IPS-18a (cell line): ENCODE data around the gene USP30.
A peak's percentile ranks its signal among the peaks of the same experiment; 100 is the strongest.

Experiments
- H3K27ac ChIP-seq: one replicate; pipeline ENCODE4 v1.5.1; 2013; ENCODE audit warnings: low read length
- H3K27me3 ChIP-seq: one replicate; pipeline ENCODE4 v1.6.1; 2013; ENCODE audit warnings: mild to moderate bottlenecking, low read length; ENCODE audit not compliant: control insufficient read depth, insufficient read depth
- H3K36me3 ChIP-seq: one replicate; pipeline ENCODE4 v1.6.1; 2013; ENCODE audit warnings: low read depth, low read length; ENCODE audit not compliant: control insufficient read depth
- H3K4me1 ChIP-seq: one replicate; pipeline ENCODE4 v1.6.1; 2013; ENCODE audit warnings: low read depth, low read length; ENCODE audit not compliant: control insufficient read depth
- H3K4me3 ChIP-seq: one replicate; pipeline ENCODE4 v1.5.1; 2013; ENCODE audit warnings: low read length
- H3K9ac ChIP-seq: one replicate; pipeline ENCODE4 v1.6.1; 2013; ENCODE audit warnings: mild to moderate bottlenecking, low read length, moderate library complexity
- H3K9me3 ChIP-seq: one replicate; pipeline ENCODE4 v1.6.1; 2013; ENCODE audit warnings: low read depth, low read length; ENCODE audit not compliant: control insufficient read depth

The USP30 gene

DNA sequence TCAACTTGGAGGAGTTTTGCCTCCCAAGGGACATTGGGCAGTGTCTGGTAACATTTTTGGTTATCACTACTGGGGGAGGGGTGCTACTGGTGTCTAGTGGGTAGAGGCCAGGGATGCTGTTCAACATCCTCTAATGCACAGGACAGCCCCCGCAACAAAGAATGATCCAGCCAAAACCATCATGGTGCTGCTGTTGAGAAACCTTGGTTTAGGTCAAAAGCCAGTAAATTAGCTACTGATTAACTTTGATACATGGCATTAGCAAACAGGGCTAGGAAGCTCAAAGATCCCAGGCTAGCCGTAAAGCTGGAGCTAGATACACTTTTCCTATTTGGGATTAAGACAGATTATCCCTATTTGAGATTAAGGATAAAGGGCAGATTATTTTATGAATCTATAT lies 32.0 kb downstream of the USP30 start:
- Histone ChIP-seq H3K4me1 (no peaks in the 10 kb centered on the region), H3K27ac (no peak overlapping the region), H3K9ac (no peak overlapping the region), H3K4me3 (no peak overlapping the region), H3K9me3 (no peaks in the 10 kb centered on the region), H3K36me3 (peaks cover 11% of the 10 kb centered on the region), H3K27me3 (no peaks in the 10 kb centered on the region)

DNA sequence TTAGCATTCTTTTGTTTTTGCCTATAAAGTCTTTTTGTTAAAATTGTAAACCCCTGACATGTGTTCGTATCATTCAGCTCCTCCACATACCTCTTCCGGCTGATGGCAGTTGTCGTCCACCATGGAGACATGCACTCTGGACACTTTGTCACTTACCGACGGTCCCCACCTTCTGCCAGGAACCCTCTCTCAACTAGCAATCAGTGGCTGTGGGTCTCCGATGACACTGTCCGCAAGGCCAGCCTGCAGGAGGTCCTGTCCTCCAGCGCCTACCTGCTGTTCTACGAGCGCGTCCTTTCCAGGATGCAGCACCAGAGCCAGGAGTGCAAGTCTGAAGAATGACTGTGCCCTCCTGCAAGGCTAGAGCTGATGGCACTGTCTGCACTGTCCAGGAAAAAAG lies 33.2 kb downstream of the USP30 start:
- Histone ChIP-seq H3K36me3 (peaks cover 11% of the 10 kb centered on the region), H3K4me3 (no peak overlapping the region), H3K9ac (no peak overlapping the region), H3K27me3 (no peaks in the 10 kb centered on the region), H3K27ac (no peak overlapping the region), H3K9me3 (no peaks in the 10 kb centered on the region), H3K4me1 (no peaks in the 10 kb centered on the region)

DNA sequence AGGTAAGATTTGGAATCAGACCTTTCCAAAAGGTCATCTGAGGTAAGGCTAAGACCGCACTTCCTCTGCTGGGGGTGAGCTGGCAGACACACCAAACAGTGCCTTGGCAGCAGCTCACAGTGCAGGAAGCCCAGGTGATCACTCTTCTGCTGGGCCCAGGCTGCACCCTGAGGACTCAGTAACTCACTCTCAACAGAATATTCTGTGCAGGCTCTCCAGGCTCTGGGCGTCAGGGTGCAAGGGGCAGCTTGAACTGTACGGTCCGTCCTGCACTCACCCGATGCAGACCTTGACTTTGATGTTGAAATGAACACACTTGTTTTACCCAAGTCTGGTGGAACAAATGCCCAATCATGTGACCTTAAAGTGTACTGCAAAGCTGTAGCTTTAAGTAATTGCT lies 34.9 kb downstream of the USP30 start:
- no peak overlapping the region for H3K4me3 ChIP-seq
- H3K9ac ChIP-seq = no peak overlapping the region
- H3K27me3 ChIP-seq = no peaks in the 10 kb centered on the region
- no peaks in the 10 kb centered on the region for H3K9me3 ChIP-seq
- H3K36me3 ChIP-seq = peaks cover 11% of the 10 kb centered on the region
- H3K4me1 ChIP-seq = no peaks in the 10 kb centered on the region
- no peak overlapping the region for H3K27ac ChIP-seq

DNA sequence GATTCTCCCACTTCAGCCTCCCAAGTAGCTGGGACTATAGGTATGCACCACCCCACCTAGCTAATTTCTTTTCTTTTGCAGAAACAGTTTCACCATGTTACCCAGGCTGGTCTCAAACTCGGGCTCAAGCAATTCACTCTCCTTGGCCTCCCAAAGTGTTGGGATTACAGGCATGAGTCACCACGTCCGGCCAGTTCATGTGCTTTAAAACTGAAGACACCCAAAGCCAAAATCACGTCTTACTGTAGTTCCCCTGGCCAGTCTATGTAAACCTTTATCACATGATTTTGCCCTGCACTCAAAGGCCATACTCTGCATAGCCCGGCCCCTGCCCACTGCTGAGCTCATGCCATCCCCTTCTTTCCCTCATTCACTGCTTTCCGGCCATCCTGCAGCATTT lies 36.4 kb downstream of the USP30 start:
- Histone ChIP-seq H3K4me1 (no peaks in the 10 kb centered on the region), H3K36me3 (peaks cover 11% of the 10 kb centered on the region), H3K9ac (no peak overlapping the region), H3K27ac (no peak overlapping the region), H3K4me3 (no peak overlapping the region), H3K27me3 (peaks cover 6% of the 10 kb centered on the region), H3K9me3 (no peaks in the 10 kb centered on the region)

DNA sequence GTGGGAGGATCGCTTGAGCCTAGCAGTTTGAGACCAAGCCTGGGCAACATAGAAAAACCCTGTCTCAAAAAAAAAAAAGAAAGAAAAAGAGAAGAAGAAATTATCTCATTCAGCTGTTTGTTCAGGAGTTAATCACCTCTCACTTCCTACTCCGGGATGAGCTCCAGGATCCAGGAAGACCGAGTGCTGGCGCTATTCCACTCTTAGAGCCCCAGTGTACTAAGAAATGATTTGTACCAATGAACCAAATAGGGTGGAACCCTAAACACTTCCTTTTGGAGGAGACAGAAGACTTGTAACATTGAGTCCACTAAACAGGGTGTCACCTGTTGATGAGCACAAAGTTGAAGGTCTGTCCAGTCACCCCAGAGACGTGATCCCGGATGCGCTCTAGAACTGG lies 37.3 kb downstream of the USP30 start:
- no peaks in the 10 kb centered on the region for H3K4me1 ChIP-seq

DNA sequence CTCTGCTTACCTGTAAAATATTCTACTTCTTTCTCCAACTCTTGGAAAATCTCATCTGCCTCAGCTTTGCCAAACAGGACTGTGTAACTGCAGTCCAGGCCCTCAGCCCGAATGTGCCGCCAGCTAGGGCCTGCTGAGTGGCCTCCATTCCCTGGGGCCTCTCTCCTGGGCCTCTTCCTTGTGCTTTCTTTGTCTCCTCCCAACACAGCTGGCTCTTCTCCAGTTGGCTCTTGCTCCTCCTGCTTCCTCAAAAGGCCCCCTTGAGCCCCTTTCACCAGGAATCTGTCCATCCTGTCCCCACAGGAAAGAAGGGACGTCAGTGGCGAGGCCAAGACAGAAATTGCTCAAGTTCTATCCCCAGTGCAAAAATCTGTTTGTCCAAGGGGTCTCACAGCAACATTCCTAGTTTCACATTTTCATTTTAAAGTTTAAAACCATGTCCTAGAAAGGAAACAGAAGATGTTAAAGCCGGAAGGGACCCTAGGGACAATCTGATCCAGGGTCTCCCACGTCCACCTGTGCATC lies 40.2 kb downstream of the USP30 start:
- no peak overlapping the region for H3K27ac ChIP-seq
- H3K27me3 ChIP-seq = peaks cover 6% of the 10 kb centered on the region
- no peaks in the 10 kb centered on the region for H3K4me1 ChIP-seq
- no peaks in the 10 kb centered on the region for H3K9me3 ChIP-seq
- peak overlapping the region; percentile 41 for H3K9ac ChIP-seq
- peak overlapping the region; percentile 66 for H3K4me3 ChIP-seq
- H3K36me3 ChIP-seq = peaks cover 8% of the 10 kb centered on the region

More for the DNA sequence above, 37.3 kb downstream of the USP30 start:
- H3K27me3 ChIP-seq = peaks cover 6% of the 10 kb centered on the region
- no peaks in the 10 kb centered on the region for H3K9me3 ChIP-seq
- no peak overlapping the region for H3K9ac ChIP-seq
- peaks cover 11% of the 10 kb centered on the region for H3K36me3 ChIP-seq
- H3K4me3 ChIP-seq = no peak overlapping the region
- H3K27ac ChIP-seq = no peak overlapping the region

DNA sequence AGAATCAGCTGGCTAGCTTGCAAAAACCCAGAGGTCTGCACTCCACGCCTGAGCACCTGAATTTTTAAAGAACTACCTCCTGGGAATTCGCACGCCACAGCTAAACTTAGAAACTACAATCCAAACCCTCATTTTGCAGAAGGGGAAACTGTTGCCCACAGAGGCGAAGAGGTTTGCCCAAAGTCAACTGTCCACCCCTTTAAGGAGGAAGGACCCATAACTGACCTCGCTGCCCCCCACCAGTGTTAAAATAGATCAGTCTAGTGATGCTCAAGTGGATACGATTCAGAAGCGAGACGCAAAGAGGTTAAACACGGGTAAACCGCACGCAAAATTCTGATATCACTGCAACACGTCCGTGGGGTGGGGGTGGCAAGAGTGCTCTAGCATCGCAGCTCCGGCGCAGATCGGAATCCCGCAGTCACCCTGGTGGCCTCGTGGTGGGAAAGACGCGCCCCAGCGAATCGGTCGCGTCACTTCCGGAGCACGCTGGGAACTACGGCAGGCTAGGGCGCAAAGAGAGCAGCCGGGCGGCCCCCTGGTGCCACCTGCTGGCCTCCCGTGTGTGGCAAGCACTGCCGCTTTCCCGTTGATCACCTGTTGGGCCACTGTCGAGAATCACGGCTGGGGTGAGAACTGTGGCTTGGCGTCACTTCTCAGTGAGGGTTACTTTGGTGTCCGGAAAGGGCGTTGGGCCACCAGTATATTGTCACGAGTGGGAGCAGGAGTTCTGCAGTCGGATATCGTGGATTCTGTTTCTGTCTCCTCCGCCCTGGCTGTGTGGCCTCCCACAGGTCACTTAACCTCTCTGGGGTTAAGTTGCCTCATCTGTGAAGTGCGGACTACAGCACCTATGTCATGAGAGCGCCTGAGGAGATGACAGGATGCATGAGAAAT lies 40.9 kb downstream of the USP30 start, which contains the start of gene ALKBH2:
Gene ALKBH2, minus strand, starts transcription at position 451 of the 897 bp plus-strand sequence. CDS start 686 bp downstream, outside the sequence.
- no peak within 1 kb of the TSS for H3K27ac ChIP-seq
- H3K36me3 ChIP-seq = peaks cover under 1% of the 10 kb centered on the region
- H3K27me3 ChIP-seq = peaks cover 6% of the 10 kb centered on the region
- H3K4me3 ChIP-seq = peak within 1 kb of the TSS; percentile 66
- H3K9ac ChIP-seq = peak within 1 kb of the TSS; percentile 41
- no peaks in the 10 kb centered on the region for H3K9me3 ChIP-seq
- no peaks in the 10 kb centered on the region for H3K4me1 ChIP-seq

DNA sequence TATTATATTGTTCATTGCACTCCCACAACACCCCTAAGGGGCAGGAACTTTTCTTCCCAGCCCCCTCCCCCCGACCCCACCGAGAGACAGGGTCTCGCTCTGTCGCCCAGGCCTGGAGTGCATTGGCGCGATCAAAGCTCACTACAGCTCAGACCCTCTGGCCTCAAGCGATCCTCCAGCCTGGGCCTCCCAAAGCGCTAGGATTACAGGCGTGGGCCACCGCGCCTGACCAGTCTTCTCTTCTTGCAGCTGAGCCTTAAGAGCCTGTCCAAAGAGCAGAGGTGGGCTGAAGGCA lies 44.7 kb downstream of the USP30 start:
- H3K27me3 ChIP-seq = peaks cover 6% of the 10 kb centered on the region
- no peak overlapping the region for H3K27ac ChIP-seq
- H3K4me3 ChIP-seq = peak overlapping the region; percentile 94
- H3K36me3 ChIP-seq = peaks cover 34% of the 10 kb centered on the region
- peaks cover 4% of the 10 kb centered on the region for H3K4me1 ChIP-seq
- H3K9me3 ChIP-seq = no peaks in the 10 kb centered on the region
- peak overlapping the region; percentile 95 for H3K9ac ChIP-seq

DNA sequence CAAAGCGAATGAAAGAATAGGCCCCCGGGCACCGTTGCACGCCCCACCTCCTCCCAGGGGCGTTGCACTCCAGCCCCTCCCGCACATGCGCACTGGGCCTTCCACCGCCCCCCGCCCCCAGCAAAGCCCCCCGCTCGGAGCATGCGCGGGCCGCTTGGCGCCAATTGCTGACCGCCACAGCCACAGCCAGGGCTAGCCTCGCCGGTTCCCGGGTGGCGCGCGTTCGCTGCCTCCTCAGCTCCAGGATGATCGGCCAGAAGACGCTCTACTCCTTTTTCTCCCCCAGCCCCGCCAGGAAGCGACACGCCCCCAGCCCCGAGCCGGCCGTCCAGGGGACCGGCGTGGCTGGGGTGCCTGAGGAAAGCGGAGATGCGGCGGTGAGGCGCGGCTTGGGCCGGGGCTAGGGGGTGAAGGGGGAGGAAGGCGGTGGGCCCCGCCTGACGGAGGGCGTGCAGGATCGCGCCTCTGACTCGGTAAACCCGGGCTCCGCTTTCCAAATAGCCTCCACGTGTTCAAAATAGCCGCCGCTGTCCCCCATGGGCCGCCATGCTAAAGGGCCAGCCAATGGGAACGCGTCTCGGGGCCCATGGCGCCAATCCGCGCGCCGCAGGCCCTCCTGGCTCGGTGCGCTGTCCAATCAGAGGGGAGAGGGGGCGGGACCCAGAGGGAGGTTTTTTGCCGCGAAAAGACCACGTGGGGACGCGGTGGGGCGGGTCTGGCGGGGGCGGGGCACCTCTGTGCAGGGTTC lies 45.2 kb downstream of the USP30 start, which contains the start of gene UNG:
Gene UNG, plus strand, starts transcription at position 163 of the 748 bp plus-strand sequence. Its CDS starts 83 bp downstream, at position 246.
- Histone ChIP-seq H3K4me3 (peak within 1 kb of the TSS; percentile 94), H3K4me1 (peaks cover 4% of the 10 kb centered on the region), H3K9me3 (no peaks in the 10 kb centered on the region), H3K9ac (peak within 1 kb of the TSS; percentile 95), H3K27ac (peak within 1 kb of the TSS; percentile 47), H3K36me3 (peaks cover 39% of the 10 kb centered on the region), H3K27me3 (peaks cover 5% of the 10 kb centered on the region)

DNA sequence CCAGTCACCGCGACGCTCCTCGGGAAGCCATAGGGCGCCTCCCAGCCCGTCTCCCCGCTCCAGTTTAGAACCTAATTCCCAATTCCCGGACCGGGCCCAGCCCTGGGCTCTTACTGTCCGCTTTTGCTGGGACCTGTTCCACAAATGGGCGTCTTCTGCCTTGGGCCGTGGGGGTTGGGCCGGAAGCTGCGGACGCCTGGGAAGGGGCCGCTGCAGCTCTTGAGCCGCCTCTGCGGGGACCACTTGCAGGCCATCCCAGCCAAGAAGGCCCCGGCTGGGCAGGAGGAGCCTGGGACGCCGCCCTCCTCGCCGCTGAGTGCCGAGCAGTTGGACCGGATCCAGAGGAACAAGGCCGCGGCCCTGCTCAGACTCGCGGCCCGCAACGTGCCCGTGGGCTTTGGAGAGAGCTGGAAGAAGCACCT lies 45.8 kb downstream of the USP30 start:
- Histone ChIP-seq H3K9ac (peak overlapping the region; percentile 95), H3K27ac (no peak overlapping the region), H3K9me3 (no peaks in the 10 kb centered on the region), H3K36me3 (peaks cover 43% of the 10 kb centered on the region), H3K27me3 (no peaks in the 10 kb centered on the region), H3K4me3 (peak overlapping the region; percentile 94), H3K4me1 (peaks cover 4% of the 10 kb centered on the region)

DNA sequence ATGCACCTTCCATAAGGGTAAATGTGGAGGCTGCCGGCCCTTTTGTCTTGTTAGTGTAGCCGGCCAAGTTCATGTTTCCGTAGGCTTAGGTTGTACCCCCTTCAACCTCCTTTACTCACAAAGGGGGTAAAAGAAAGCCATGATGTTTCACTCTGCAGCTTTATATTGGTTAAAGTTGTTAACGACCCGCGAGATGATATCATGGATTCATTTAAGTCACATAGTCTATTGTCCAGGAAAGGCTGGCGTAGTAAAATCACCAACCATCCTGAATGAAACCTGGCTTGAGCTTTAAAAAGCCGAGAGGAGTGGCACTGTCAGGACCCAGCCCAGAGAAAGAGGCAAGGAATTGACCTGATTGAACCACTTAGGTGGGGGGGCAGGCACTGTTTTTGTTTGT lies 46.3 kb downstream of the USP30 start:
- Histone ChIP-seq H3K9ac (peak overlapping the region; percentile 95), H3K4me3 (peak overlapping the region; percentile 94), H3K4me1 (peaks cover 4% of the 10 kb centered on the region), H3K36me3 (peaks cover 47% of the 10 kb centered on the region), H3K27ac (no peak overlapping the region), H3K27me3 (no peaks in the 10 kb centered on the region), H3K9me3 (no peaks in the 10 kb centered on the region)
